C4-2B (cell line): ENCODE data around the gene MARS1.

Experiments used
- H3K27ac ChIP-seq: fragments of 450-650 bp; 2 replicates; pipeline ENCODE4 v1.5.1; 2017
- ZFX ChIP-seq: fragments of 450-650 bp; IDR thresholded peaks from 2 replicates; pipeline ENCODE4 v1.6.1; 2017
- TF ChIP-seq, protein P1 (sequence below): fragments of 450-650 bp; conservative IDR thresholded peaks from 2 replicates; pipeline ENCODE4 v1.5.1; 2017; ENCODE audit warnings: mild to moderate bottlenecking

Gene MARS1

DNA sequence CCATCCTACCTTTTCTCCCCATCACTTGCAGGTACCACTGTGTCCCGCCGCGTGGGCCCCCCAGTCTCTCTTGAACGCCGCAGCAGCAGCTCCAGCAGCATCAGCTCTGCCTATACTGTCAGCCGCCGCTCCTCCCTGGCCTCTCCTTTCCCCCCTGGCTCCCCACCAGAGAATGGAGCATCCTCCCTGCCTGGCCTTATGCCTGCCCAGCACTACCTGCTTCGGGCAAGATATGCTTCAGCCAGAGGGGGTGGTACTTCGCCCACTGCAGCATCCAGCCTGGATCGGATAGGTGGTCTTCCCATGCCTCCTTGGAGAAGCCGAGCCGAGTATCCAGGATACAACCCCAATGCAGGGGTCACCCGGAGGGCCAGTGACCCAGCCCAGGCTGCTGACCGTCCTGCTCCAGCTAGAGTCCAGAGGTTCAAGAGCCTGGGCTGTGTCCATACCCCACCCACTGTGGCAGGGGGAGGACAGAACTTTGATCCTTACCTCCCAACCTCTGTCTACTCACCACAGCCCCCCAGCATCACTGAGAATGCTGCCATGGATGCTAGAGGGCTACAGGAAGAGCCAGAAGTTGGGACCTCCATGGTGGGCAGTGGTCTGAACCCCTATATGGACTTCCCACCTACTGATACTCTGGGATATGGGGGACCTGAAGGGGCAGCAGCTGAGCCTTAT, 17.4 kb upstream of the MARS1 start:
- no peak overlapping the region for H3K27ac ChIP-seq

DNA sequence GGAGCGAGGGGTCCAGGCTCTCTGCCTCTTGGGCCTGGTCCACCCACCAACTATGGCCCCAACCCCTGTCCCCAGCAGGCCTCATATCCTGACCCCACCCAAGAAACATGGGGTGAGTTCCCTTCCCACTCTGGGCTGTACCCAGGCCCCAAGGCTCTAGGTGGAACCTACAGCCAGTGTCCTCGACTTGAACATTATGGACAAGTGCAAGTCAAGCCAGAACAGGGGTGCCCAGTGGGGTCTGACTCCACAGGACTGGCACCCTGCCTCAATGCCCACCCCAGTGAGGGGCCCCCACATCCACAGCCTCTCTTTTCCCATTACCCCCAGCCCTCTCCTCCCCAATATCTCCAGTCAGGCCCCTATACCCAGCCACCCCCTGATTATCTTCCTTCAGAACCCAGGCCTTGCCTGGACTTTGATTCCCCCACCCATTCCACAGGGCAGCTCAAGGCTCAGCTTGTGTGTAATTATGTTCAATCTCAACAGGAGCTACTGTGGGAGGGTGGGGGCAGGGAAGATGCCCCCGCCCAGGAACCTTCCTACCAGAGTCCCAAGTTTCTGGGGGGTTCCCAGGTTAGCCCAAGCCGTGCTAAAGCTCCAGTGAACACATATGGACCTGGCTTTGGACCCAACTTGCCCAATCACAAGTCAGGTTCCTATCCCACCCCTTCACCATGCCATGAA, 16.8 kb upstream of the MARS1 start:
- TF ChIP-seq ZFX, result no peak
- TF ChIP-seq, protein P1, sequence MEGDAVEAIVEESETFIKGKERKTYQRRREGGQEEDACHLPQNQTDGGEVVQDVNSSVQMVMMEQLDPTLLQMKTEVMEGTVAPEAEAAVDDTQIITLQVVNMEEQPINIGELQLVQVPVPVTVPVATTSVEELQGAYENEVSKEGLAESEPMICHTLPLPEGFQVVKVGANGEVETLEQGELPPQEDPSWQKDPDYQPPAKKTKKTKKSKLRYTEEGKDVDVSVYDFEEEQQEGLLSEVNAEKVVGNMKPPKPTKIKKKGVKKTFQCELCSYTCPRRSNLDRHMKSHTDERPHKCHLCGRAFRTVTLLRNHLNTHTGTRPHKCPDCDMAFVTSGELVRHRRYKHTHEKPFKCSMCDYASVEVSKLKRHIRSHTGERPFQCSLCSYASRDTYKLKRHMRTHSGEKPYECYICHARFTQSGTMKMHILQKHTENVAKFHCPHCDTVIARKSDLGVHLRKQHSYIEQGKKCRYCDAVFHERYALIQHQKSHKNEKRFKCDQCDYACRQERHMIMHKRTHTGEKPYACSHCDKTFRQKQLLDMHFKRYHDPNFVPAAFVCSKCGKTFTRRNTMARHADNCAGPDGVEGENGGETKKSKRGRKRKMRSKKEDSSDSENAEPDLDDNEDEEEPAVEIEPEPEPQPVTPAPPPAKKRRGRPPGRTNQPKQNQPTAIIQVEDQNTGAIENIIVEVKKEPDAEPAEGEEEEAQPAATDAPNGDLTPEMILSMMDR, result no peak
- H3K27ac ChIP-seq, result no peak overlapping the region

More for the DNA sequence above, 17.4 kb upstream of the MARS1 start:
- TF ChIP-seq ZFX, result no peak
- TF ChIP-seq, protein P1, result no peak

DNA sequence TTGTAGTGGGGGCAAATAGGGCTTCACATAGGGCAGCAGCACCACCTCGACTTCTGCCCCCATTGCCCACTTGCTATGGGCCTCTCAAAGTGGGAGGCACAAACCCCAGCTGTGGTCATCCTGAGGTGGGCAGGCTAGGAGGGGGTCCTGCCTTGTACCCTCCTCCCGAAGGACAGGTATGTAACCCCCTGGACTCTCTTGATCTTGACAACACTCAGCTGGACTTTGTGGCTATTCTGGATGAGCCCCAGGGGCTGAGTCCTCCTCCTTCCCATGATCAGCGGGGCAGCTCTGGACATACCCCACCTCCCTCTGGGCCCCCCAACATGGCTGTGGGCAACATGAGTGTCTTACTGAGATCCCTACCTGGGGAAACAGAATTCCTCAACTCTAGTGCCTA, 16.2 kb upstream of the MARS1 start:
- TF ChIP-seq ZFX, result no peak
- TF ChIP-seq, protein P1, result no peak
- no peak overlapping the region for H3K27ac ChIP-seq

DNA sequence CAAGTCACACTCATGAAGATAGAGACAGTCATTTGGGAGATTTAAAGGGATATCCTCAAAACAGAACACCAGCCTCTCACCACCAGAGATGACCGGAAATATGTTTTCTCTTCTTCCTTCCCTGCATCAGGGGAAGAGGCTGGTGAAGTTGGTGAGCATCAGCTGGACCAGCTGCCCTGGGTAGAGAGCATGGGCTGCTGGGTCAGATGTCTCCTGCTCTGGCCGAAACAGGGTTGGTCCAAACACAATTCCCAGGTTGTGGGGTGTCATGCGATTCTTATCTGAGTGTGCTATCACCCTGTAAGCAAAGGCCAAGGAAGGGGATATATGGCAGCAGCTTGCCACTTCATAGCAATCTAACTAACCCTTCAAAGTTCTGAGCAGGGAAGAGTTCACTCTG, 15.5 kb upstream of the MARS1 start:
- H3K27ac ChIP-seq, result no peak overlapping the region
- TF ChIP-seq, protein P1, result no peak
- TF ChIP-seq ZFX, result no peak

DNA sequence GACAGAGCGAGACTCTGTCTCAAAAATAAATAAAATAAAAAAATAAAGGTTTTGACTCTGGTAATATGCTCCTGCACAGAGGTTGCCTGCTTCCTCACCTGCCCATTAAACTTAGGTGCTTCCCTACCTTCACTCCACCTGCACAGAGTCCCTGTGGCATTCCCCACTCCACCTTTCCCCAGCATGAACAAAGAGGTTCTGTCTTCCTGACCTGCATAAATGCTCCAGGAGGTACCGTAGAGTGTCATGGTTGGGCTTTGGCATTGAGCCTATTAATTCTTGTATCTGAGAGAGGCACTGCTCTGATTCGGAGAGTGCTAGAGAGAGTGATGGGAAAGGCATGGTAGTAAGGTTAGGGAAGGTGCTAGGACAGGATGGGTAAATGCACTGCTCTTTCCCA, 14.5 kb upstream of the MARS1 start:
- TF ChIP-seq, protein P1, result no peak
- no peak for TF ChIP-seq ZFX
- H3K27ac ChIP-seq, result no peak overlapping the region

DNA sequence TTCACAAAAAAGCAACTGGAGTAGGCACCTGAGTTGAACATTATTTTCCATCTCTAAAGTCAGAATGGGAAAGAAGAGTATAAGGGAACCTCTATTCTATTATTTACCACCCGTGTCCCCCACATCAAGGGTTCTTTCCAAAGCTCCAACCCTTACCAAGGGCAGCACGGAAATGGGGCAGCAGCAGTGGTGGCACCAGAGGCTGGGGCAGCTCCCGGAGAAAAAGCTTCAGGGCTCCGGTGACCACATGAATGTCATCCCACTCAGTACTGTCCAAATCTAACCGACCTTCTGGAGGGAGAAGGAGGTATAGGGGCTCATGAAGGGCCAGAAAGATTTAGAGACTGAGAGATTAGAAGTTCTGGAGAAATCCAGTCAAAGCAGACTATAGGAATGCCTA, 14.0 kb upstream of the MARS1 start:
- TF ChIP-seq, protein P1, result no peak
- no peak for TF ChIP-seq ZFX
- H3K27ac ChIP-seq, result no peak overlapping the region

DNA sequence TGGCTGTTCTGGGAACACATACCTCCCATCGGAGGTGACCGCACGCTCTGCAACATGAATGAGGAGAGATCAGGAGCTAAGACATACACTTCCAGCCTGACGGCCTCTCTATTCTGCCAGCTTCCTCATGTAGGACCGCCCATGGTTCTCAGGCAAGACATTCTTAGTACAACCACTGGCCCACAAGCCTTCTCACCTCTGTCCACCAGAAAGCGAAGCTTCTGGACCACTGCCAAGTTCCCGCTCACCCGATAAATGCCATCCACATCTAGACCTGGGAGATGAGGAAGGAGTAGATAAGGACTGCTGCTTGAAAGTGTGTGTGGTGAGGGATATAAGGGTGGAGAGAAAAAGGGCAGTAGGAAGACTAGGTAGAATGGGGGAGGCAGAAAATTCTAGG, 13.4 kb upstream of the MARS1 start:
- TF ChIP-seq, protein P1, result no peak
- TF ChIP-seq ZFX, result no peak

More for the DNA sequence above, 13.4 kb upstream of the MARS1 start:
- no peak overlapping the region for H3K27ac ChIP-seq
